ENCODE data around the gene SLC35F3.

DNA sequence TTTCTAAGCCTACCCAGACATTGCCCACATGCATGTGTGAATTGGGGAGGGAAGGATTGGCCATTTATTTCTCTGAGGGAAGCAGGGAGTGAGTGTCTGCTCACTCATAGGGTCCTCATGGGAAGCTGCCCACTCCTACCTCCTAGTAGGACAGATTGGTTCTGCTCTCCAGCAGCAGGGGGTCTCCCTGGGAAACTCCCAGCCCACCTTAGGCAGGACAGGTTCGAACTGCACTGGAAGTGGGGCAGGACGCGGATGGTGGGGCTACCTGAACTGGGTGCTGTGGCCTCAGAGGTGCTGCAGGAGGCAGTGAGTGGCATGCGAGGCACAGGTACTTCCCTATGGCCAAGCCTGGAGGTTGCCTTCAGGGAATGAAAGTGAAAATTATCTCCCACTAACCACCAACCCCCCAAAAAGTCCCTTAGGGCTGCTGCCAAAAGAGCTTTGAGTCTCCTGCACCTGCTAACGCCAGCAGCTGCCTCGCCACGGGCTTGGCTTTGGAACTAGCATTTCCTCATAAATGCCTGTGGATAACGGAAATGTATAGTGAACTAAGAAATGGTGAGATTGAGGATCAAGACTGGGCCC, 311.7 kb downstream of the SLC35F3 start:
- TF ChIP-seq CTCF (IDR thresholded peaks at IDR 0.05) (no peak), REST (IDR thresholded peaks at IDR 0.05; ENCODE audit: insufficient read depth in 1 of 2, low read depth in 2 of 2, low read length in 1 of 2) (no peak), SIN3A (IDR thresholded peaks at IDR 0.05; ENCODE audit: borderline replicate concordance, insufficient read depth, low read depth, low read length) (no peak), POLR2AphosphoS5 (IDR thresholded peaks at IDR 0.05; ENCODE audit: low read depth, low read length) (no peak)
